Measurements from ENCODE around the gene TMEM106A. TPM values are rescaled to one million over a fixed set of nuclear protein-coding genes. Genes with fewer than 3 reads are reported as not detected.

The TMEM106A gene
- total and polyA plus RNA-seq, 2 experiments from 2014 or later: 4.2 to 6.1 TPM

- Histone ChIP-seq H3K4me1 (ENCODE audit: low read depth) (no peaks in the 10 kb centered on the region), H3K27ac (no peak overlapping the region), H3K4me3 (no peak overlapping the region), H3K27me3 (no peaks in the 10 kb centered on the region), H3K9me3 (ENCODE audit: low read depth) (no peaks in the 10 kb centered on the region), H3K36me3 (no peaks in the 10 kb centered on the region)
- no peak for DNase-seq (ENCODE audit: low read depth in 1 of 2, low spot score in 1 of 2)
- no peak for TF ChIP-seq CTCF (IDR thresholded peaks at IDR 0.05; ENCODE audit: low read depth, low read length)
Measured at GRCh38 chr17:43217614-43218087, 6.0 kb downstream of the TMEM106A start.

- H3K27me3 ChIP-seq: no peaks in the 10 kb centered on the region
- H3K36me3 ChIP-seq: no peaks in the 10 kb centered on the region
- H3K4me3 ChIP-seq: no peak overlapping the region
- H3K4me1 ChIP-seq (ENCODE audit: low read depth): no peaks in the 10 kb centered on the region
- TF ChIP-seq CTCF (IDR thresholded peaks at IDR 0.05; ENCODE audit: low read depth, low read length): no peak
- DNase-seq (ENCODE audit: low read depth in 1 of 2, low spot score in 1 of 2): no peak
- no peaks in the 10 kb centered on the region for H3K9me3 ChIP-seq (ENCODE audit: low read depth)
- H3K27ac ChIP-seq: no peak overlapping the region
Measured at GRCh38 chr17:43219001-43219400, 7.3 kb downstream of the TMEM106A start.

GRCh38 chr17:43219746-43220380 lies 8.2 kb downstream of the TMEM106A start:
- Histone ChIP-seq H3K27ac (no peak overlapping the region), H3K4me3 (no peak overlapping the region), H3K27me3 (no peaks in the 10 kb centered on the region), H3K4me1 (ENCODE audit: low read depth) (no peaks in the 10 kb centered on the region), H3K36me3 (no peaks in the 10 kb centered on the region), H3K9me3 (ENCODE audit: low read depth) (no peaks in the 10 kb centered on the region)
- TF ChIP-seq CTCF (IDR thresholded peaks at IDR 0.05; ENCODE audit: low read depth, low read length): no peak
- DNase-seq (ENCODE audit: low read depth in 1 of 2, low spot score in 1 of 2): no peak

- TF ChIP-seq CTCF (IDR thresholded peaks at IDR 0.05; ENCODE audit: low read depth, low read length): no peak
- no peaks in the 10 kb centered on the region for H3K9me3 ChIP-seq (ENCODE audit: low read depth)
- H3K4me1 ChIP-seq (ENCODE audit: low read depth): no peaks in the 10 kb centered on the region
- no peak overlapping the region for H3K27ac ChIP-seq
- DNase-seq (ENCODE audit: low read depth in 1 of 2, low spot score in 1 of 2): no peak
- no peaks in the 10 kb centered on the region for H3K36me3 ChIP-seq
- no peak overlapping the region for H3K4me3 ChIP-seq
- H3K27me3 ChIP-seq: no peaks in the 10 kb centered on the region
Measured at GRCh38 chr17:43220511-43221125, 8.9 kb downstream of the TMEM106A start.

GRCh38 chr17:43224146-43224705 lies 12.6 kb downstream of the TMEM106A start:
- Histone ChIP-seq H3K4me1 (ENCODE audit: low read depth) (no peaks in the 10 kb centered on the region), H3K27ac (no peak overlapping the region), H3K9me3 (ENCODE audit: low read depth) (no peaks in the 10 kb centered on the region), H3K27me3 (no peaks in the 10 kb centered on the region), H3K4me3 (no peak overlapping the region), H3K36me3 (peaks cover 6% of the 10 kb centered on the region)
- TF ChIP-seq CTCF (IDR thresholded peaks at IDR 0.05; ENCODE audit: low read depth, low read length): no peak
- DNase-seq (ENCODE audit: low read depth in 1 of 2, low spot score in 1 of 2): no peak

All from cardiac muscle cell (in vitro differentiated cells and primary cell).